HepG2 (cell line): ENCODE data around the gene NUBPL. TPM values are rescaled to one million over a fixed set of nuclear protein-coding genes. Genes with fewer than 3 reads are reported as not detected.

ENCODE experiments used
- FOXJ3 ChIP-seq: sonication (generic); formaldehyde crosslinking; IDR thresholded peaks from 2 replicates; pipeline ENCODE4 v1.4.0; 2020; ENCODE audit warnings: missing genetic modification reagents, mild to moderate bottlenecking, borderline replicate concordance
- FOXK1 ChIP-seq: sonication (generic); formaldehyde crosslinking; IDR thresholded peaks from 2 replicates; pipeline ENCODE4 v1.4.0; 2020; ENCODE audit warnings: low read depth, missing genetic modification reagents, borderline replicate concordance
- GATAD1 ChIP-seq: IDR thresholded peaks from 2 replicates; pipeline ENCODE4 v1.6.1; 2016; ENCODE audit warnings: missing genetic modification reagents, missing compliant biosample characterization
- JDP2 ChIP-seq: sonication (generic); formaldehyde crosslinking; IDR thresholded peaks from 2 replicates; pipeline ENCODE4 v1.8.1; 2022; ENCODE audit warnings: missing genetic modification reagents, borderline replicate concordance
- MBNL3 ChIP-seq: fragments of 250-450 bp; sonication (Bioruptor Pico); conservative IDR thresholded peaks from 2 replicates; pipeline ENCODE4 v1.8.0; 2022; ENCODE audit warnings: mild to moderate bottlenecking, inconsistent platforms
- MED1 ChIP-seq: sonication (generic); formaldehyde crosslinking; IDR thresholded peaks from 2 replicates; pipeline ENCODE4 v1.4.0; 2020; ENCODE audit warnings: missing genetic modification reagents
- NCOA5 ChIP-seq: sonication (generic); formaldehyde crosslinking; IDR thresholded peaks from 2 replicates; pipeline ENCODE4 v1.4.0; 2020; ENCODE audit warnings: missing genetic modification reagents
- RFX5 ChIP-seq: IDR thresholded peaks from 2 replicates; pipeline ENCODE4 v1.6.1; 2011; ENCODE audit warnings: low read depth, low read length, improper control_type of control experiment
- SCMH1 ChIP-seq: sonication (generic); formaldehyde crosslinking; IDR thresholded peaks from 2 replicates; pipeline ENCODE4 v1.9.0; 2021; ENCODE audit warnings: missing genetic modification reagents, mild to moderate bottlenecking, borderline replicate concordance
- SMC3 ChIP-seq: IDR thresholded peaks from 2 replicates; pipeline ENCODE4 v1.6.1; 2011; ENCODE audit warnings: low read length, improper control_type of control experiment
- ZBTB43 ChIP-seq: sonication (generic); formaldehyde crosslinking; conservative IDR thresholded peaks from 2 replicates; pipeline ENCODE4 v1.4.0; 2020; ENCODE audit warnings: missing genetic modification reagents
- ZNF251 ChIP-seq: sonication (generic); formaldehyde crosslinking; IDR thresholded peaks from 2 replicates; pipeline ENCODE4 v1.9.0; 2021; ENCODE audit warnings: mild to moderate bottlenecking, missing genetic modification reagents
- ZNF256 ChIP-seq: sonication (generic); formaldehyde crosslinking; conservative IDR thresholded peaks from 2 replicates; pipeline ENCODE4 v1.4.0; 2020; ENCODE audit warnings: missing genetic modification reagents
- ZNF616 ChIP-seq: sonication (generic); formaldehyde crosslinking; IDR thresholded peaks from 2 replicates; pipeline ENCODE4 v1.5.0; 2020; ENCODE audit warnings: low read depth, mild to moderate bottlenecking, missing genetic modification reagents
- ZNF639 ChIP-seq: conservative IDR thresholded peaks from 2 replicates; pipeline ENCODE4 v1.6.1; 2018; ENCODE audit warnings: missing genetic modification reagents
- polyA plus RNA-seq, 8 experiments: library from polyadenylated mRNA; depleted of rRNA in 3 of 8; stranded (reverse) in 7 of 8; unstranded in 1 of 8; fragments of >200 nt; fragmentation: Illumina TruSeq in 4 of 8; extraction: Trizol in 4 of 8; gene quantifications; 2 replicates each; pipeline versions ENCODE4 v1.2.1 to v1.2.3, GENCODE V29; 2011 to 2016; ENCODE audit warnings: low read depth in 4 of 8, missing spikeins in 1 of 8, mixed read lengths in 1 of 8; ENCODE audit not compliant: insufficient read depth in 1 of 8
- total RNA-seq, 5 experiments: library from RNA; depleted of rRNA; stranded (reverse); fragments of >200 nt; fragmentation: Illumina TruSeq; extraction: Trizol; gene quantifications; 2 replicates each; pipeline ENCODE4 v1.2.3, GENCODE V29; 2016; ENCODE audit warnings: low read depth in 1 of 5
- TF ChIP-seq, protein P1 (sequence below): sonication (generic); formaldehyde crosslinking; IDR thresholded peaks from 2 replicates; pipeline ENCODE4 v1.5.0; 2020; ENCODE audit warnings: mild to moderate bottlenecking, missing genetic modification reagents, moderate library complexity
- TF ChIP-seq, protein P2 (sequence below): IDR thresholded peaks from 2 replicates; pipeline ENCODE4 v1.6.1; 2016; ENCODE audit warnings: low read depth, borderline replicate concordance
- TF ChIP-seq, protein P3 (sequence below): sonication (generic); formaldehyde crosslinking; IDR thresholded peaks from 2 replicates; pipeline ENCODE4 v1.5.1; 2020; ENCODE audit warnings: missing genetic modification reagents, mild to moderate bottlenecking, borderline replicate concordance
- TF ChIP-seq, protein P4 (sequence below): sonication (generic); formaldehyde crosslinking; IDR thresholded peaks from 2 replicates; pipeline ENCODE4 v1.5.1; 2020; ENCODE audit warnings: mild to moderate bottlenecking, missing genetic modification reagents

Gene NUBPL
- total and polyA plus RNA-seq, 2 of the 13 experiments (the other 11 are each of a cell fraction or from before 2014, with no cell fraction given), result 21.3 to 44.1 TPM

DNA sequence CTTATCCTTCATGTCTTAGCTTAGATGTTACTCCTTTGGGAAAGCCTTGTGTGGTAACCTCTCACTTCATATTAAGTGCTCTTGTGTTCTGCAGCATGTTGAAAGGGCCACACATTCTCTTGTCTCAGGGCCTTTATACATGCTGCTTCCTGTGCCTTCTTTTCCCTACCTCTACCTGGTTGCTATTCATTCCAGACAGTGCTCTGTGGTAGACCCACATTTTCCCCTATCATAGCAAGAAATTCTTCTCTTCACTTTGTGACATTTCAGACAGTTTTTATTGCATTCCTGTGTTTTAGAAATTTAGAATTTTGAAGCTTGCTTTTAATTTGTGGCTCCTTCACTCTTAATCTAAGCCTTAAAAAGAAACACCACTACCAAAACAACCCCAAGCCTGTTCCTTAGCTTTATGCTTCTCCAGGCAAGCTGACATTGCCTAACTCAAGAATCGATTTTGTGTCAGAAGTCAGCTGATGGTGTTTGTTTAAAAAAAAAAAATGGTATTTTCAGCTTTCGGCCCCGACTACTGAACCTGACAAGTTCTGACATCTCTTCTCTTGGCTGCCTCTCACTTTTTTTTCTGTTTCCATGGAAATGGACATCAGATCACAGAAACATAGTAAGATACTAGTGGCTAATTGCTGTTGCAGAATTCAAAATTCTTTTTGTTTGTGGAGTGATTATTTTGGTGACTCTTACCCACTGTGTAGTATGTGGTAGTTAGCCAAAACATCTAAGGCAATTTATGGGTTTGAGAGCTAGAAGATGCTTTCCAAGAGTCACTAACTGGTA is 156.3 kb downstream of the NUBPL start (continued):
- TF ChIP-seq, protein P1, sequence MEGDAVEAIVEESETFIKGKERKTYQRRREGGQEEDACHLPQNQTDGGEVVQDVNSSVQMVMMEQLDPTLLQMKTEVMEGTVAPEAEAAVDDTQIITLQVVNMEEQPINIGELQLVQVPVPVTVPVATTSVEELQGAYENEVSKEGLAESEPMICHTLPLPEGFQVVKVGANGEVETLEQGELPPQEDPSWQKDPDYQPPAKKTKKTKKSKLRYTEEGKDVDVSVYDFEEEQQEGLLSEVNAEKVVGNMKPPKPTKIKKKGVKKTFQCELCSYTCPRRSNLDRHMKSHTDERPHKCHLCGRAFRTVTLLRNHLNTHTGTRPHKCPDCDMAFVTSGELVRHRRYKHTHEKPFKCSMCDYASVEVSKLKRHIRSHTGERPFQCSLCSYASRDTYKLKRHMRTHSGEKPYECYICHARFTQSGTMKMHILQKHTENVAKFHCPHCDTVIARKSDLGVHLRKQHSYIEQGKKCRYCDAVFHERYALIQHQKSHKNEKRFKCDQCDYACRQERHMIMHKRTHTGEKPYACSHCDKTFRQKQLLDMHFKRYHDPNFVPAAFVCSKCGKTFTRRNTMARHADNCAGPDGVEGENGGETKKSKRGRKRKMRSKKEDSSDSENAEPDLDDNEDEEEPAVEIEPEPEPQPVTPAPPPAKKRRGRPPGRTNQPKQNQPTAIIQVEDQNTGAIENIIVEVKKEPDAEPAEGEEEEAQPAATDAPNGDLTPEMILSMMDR (CRISPR knock-in tag), result no peak
- TF ChIP-seq ZBTB43 (CRISPR knock-in tag) (no peak), RFX5 (no peak), SMC3 (peak; percentile 59), ZNF256 (CRISPR knock-in tag) (peak; percentile 8; the same call in 1 of the 2 replicates), FOXK1 (CRISPR knock-in tag) (peak; percentile 96), ZNF616 (CRISPR knock-in tag) (no peak), NCOA5 (CRISPR knock-in tag) (no peak), ZNF251 (no peak), SCMH1 (CRISPR knock-in tag) (no peak), FOXJ3 (CRISPR knock-in tag) (peak; percentile 96; the same call in 1 of the 2 replicates), MED1 (CRISPR knock-in tag) (peak; percentile 76), GATAD1 (peak; percentile 71; the same call in 1 of the 2 replicates), ZNF639 (CRISPR knock-in tag) (no peak), JDP2 (CRISPR knock-in tag) (peak; percentile 42; the same call in 1 of the 2 replicates), MBNL3 (CRISPR knock-in tag) (no peak)
- TF ChIP-seq, protein P2, sequence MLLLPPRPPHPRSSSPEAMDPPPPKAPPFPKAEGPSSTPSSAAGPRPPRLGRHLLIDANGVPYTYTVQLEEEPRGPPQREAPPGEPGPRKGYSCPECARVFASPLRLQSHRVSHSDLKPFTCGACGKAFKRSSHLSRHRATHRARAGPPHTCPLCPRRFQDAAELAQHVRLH (CRISPR knock-in tag), result 0 out of 2 replicates have a peak, but pooled peaks have one; percentile 50
- TF ChIP-seq, protein P3, sequence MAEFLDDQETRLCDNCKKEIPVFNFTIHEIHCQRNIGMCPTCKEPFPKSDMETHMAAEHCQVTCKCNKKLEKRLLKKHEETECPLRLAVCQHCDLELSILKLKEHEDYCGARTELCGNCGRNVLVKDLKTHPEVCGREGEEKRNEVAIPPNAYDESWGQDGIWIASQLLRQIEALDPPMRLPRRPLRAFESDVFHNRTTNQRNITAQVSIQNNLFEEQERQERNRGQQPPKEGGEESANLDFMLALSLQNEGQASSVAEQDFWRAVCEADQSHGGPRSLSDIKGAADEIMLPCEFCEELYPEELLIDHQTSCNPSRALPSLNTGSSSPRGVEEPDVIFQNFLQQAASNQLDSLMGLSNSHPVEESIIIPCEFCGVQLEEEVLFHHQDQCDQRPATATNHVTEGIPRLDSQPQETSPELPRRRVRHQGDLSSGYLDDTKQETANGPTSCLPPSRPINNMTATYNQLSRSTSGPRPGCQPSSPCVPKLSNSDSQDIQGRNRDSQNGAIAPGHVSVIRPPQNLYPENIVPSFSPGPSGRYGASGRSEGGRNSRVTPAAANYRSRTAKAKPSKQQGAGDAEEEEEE (CRISPR knock-in tag), result no peak
- TF ChIP-seq, protein P4, sequence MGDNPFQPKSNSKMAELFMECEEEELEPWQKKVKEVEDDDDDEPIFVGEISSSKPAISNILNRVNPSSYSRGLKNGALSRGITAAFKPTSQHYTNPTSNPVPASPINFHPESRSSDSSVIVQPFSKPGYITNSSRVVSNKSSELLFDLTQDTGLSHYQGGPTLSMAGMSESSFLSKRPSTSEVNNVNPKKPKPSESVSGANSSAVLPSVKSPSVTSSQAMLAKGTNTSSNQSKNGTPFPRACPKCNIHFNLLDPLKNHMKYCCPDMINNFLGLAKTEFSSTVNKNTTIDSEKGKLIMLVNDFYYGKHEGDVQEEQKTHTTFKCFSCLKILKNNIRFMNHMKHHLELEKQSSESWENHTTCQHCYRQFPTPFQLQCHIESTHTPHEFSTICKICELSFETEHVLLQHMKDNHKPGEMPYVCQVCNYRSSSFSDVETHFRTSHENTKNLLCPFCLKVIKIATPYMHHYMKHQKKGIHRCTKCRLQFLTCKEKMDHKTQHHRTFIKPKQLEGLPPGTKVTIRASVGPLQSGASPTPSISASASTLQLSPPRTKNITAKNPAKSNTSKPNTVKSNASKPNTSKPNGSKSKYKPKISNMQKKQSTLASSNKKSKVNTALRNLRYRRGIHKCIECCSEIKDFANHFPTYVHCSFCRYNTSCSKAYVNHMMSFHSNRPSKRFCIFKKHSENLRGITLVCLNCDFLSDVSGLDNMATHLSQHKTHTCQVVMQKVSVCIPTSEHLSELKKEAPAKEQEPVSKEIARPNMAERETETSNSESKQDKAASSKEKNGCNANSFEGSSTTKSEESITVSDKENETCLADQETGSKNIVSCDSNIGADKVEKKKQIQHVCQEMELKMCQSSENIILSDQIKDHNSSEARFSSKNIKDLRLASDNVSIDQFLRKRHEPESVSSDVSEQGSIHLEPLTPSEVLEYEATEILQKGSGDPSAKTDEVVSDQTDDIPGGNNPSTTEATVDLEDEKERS (CRISPR knock-in tag), result no peak
